Stimulated activated CD4-positive, alpha-beta T cell treated with anti-CD3 and anti-CD28 coated beads, TNF-alpha, amount 100 ng/mL, for 1 hour (primary cell): Measurements from ENCODE around the gene KRT3.

Experiments used
- DNase-seq, 3 donors: peaks; one replicate each; pipeline ENCODE4 v3.0.0-alpha.2; 2020; ENCODE audit warnings: low read depth in 3 of 3, low spot score in 1 of 3

KRT3 gene

GRCh38 chr12:52814710-52815155 is 18.8 kb upstream of the KRT3 start:
- no peak for DNase-seq

GRCh38 chr12:52813885-52814709 is 18.2 kb upstream of the KRT3 start, which contains the start of gene KRT4:
TSS of gene KRT4 (minus strand) at chr12:52814116. CDS start at chr12:52814058, 58 bp downstream.
- no peak for DNase-seq

- no peak for DNase-seq
Measured at GRCh38 chr12:52813203-52813819, 17.4 kb upstream of the KRT3 start.

- DNase-seq, result no peak
Measured at GRCh38 chr12:52812749-52813148, 16.8 kb upstream of the KRT3 start.

GRCh38 chr12:52812073-52812400 is 16.1 kb upstream of the KRT3 start:
- no peak for DNase-seq

- DNase-seq, result no peak
Measured at GRCh38 chr12:52811191-52812072, 15.5 kb upstream of the KRT3 start.

- no peak for DNase-seq
Measured at GRCh38 chr12:52810554-52810953, 14.6 kb upstream of the KRT3 start.

GRCh38 chr12:52809166-52809565 is 13.2 kb upstream of the KRT3 start:
- no peak for DNase-seq

GRCh38 chr12:52808573-52809160 is 12.8 kb upstream of the KRT3 start:
- no peak for DNase-seq

- DNase-seq, result no peak
Measured at GRCh38 chr12:52807544-52808470, 11.9 kb upstream of the KRT3 start.

GRCh38 chr12:52806821-52807543 is 11.1 kb upstream of the KRT3 start:
- no peak for DNase-seq

GRCh38 chr12:52806169-52806811 is 10.4 kb upstream of the KRT3 start:
- no peak for DNase-seq

- no peak for DNase-seq
Measured at GRCh38 chr12:52805739-52806138, 9.8 kb upstream of the KRT3 start.

- no peak for DNase-seq
Measured at GRCh38 chr12:52805000-52805399, 9.1 kb upstream of the KRT3 start.

- DNase-seq, result no peak
Measured at GRCh38 chr12:52802442-52802841, 6.5 kb upstream of the KRT3 start.

- DNase-seq, result no peak
Measured at GRCh38 chr12:52801773-52802172, 5.9 kb upstream of the KRT3 start.

- no peak for DNase-seq
Measured at GRCh38 chr12:52800259-52800917, 4.5 kb upstream of the KRT3 start.

GRCh38 chr12:52799505-52800211 is 3.7 kb upstream of the KRT3 start:
- no peak for DNase-seq
